Loucy (cell line): Measurements from ENCODE around the gene NMT2.

ENCODE experiments used
- EZH2phosphoT487 ChIP-seq: fragments of 200-600 bp; IDR thresholded peaks from 2 replicates; pipeline ENCODE4 v1.6.1; 2018; ENCODE audit warnings: antibody characterized with exemption, mild to moderate bottlenecking, moderate library complexity, borderline replicate concordance
- TF ChIP-seq, protein P1 (sequence below): fragments of 200-600 bp; sonication (generic); conservative IDR thresholded peaks from 2 replicates; pipeline ENCODE4 v1.5.1; 2014; ENCODE audit warnings: mild to moderate bottlenecking, antibody characterized with exemption, low read length

DNA sequence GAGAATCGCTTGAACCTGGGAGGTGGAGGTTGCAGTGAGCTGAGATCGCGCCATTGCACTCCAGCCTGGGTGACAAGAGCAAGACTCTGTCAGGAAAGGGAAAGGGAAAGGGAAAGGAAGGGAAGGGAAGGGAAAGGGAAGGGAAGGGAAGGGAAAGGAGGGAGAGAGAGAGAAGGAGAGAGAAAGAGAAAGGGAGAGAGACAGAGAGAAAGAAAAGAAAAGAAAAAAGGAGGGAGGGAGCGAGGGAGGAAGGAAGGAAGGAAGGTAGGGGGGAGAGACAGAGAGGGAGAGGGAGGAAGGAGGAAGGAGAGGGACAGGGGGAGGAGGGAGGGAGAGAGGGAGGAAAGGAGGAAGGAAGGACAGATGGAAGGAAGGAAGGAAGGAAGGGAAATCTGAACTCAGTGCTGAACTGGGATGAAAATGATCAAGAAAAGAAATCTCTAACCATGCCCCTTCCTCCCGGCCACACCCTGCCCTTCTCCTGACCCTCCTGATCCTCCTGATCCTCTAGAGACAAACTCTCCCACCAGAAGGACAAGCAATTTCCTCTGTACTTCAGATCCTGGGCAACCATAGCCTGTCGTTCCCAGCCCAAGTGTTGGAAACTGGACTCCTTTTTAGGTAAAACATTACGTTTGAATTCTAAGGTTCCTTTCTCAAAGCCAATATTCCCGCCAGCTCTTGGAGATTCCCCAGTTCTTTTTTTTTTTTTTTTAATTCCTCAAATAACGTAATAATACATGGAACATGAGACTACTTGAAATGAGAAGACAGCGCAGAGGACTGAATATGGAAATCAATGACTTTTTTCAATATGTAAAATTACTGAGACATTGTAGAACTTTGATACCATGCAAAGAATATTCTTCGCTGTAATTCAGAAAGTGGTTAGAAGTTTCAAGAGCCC, 32.1 kb downstream of the NMT2 start:
- TF ChIP-seq, protein P1, sequence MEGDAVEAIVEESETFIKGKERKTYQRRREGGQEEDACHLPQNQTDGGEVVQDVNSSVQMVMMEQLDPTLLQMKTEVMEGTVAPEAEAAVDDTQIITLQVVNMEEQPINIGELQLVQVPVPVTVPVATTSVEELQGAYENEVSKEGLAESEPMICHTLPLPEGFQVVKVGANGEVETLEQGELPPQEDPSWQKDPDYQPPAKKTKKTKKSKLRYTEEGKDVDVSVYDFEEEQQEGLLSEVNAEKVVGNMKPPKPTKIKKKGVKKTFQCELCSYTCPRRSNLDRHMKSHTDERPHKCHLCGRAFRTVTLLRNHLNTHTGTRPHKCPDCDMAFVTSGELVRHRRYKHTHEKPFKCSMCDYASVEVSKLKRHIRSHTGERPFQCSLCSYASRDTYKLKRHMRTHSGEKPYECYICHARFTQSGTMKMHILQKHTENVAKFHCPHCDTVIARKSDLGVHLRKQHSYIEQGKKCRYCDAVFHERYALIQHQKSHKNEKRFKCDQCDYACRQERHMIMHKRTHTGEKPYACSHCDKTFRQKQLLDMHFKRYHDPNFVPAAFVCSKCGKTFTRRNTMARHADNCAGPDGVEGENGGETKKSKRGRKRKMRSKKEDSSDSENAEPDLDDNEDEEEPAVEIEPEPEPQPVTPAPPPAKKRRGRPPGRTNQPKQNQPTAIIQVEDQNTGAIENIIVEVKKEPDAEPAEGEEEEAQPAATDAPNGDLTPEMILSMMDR, result no peak
- TF ChIP-seq EZH2phosphoT487, result no peak
